HCT116 (cell line): ENCODE measurements around the gene CXCL8. TPM values are rescaled to one million over a fixed set of nuclear protein-coding genes. Genes with fewer than 3 reads are reported as not detected.

ENCODE experiments used
- total RNA-seq: library from RNA; stranded (reverse); gene quantifications from one replicate; pipeline ENCODE4 v1.2.1, GENCODE V29; 2021; ENCODE audit not compliant: unreplicated experiment

The CXCL8 gene
- total RNA-seq, 1 experiment from 2014 or later, result 1.8 TPM

Other genes with a start within 250 kb of the CXCL8 start
- gene RASSF6, start 120.1 kb upstream of the CXCL8 start, total RNA-seq, result 1.1 TPM
- gene CXCL6, start 96.1 kb downstream of the CXCL8 start, total RNA-seq, result not detected
- not detected for gene PF4V1, start 112.7 kb downstream of the CXCL8 start, total RNA-seq
- 2.5 TPM for gene CXCL1, start 128.8 kb downstream of the CXCL8 start, total RNA-seq
- gene PF4, start 241.5 kb downstream of the CXCL8 start, total RNA-seq, result not detected
- not detected for gene PPBP, start 247.6 kb downstream of the CXCL8 start, total RNA-seq